Mesenchymal stem cell (in vitro differentiated cells and primary cell): Measurements from ENCODE around the gene WDR72.
"Not testable (repeated sequence)": the region's sequence is repeated elsewhere in the genome, so short reads cannot be mapped to it uniquely, and the experiment has no call there.

Experiments used
- DNase-seq: peaks from one replicate; pipeline ENCODE4 v3.0.0-alpha.2; 2013
- H2AFZ ChIP-seq: one replicate; pipeline ENCODE4 v1.6.1; 2013; ENCODE audit warnings: low read depth, mild to moderate bottlenecking, control low read depth, inconsistent platforms, low read length, moderate library complexity
- H2AK5ac ChIP-seq: 2 replicates; pipeline ENCODE4 v1.6.1; 2013; ENCODE audit warnings: low read length, moderate library complexity, mild to moderate bottlenecking, inconsistent platforms; ENCODE audit not compliant: severe bottlenecking
- H2BK120ac ChIP-seq: one replicate; pipeline ENCODE4 v1.6.1; 2013; ENCODE audit warnings: low read depth, mild to moderate bottlenecking, inconsistent platforms, low read length, moderate library complexity
- H2BK12ac ChIP-seq, 2 experiments: one replicate each; pipeline ENCODE4 v1.6.1; 2013; ENCODE audit warnings: inconsistent platforms in 2 of 2, low read length in 2 of 2, mild to moderate bottlenecking in 2 of 2, moderate library complexity in 2 of 2, control low read depth in 1 of 2
- H2BK15ac ChIP-seq: one replicate; pipeline ENCODE4 v1.6.1; 2013; ENCODE audit warnings: mild to moderate bottlenecking, low read depth, inconsistent platforms; ENCODE audit not compliant: poor library complexity, severe bottlenecking
- H2BK5ac ChIP-seq: 2 replicates; pipeline ENCODE4 v1.6.1; 2013; ENCODE audit warnings: low read depth, mild to moderate bottlenecking, low read length, control low read depth, inconsistent platforms; ENCODE audit not compliant: poor library complexity, severe bottlenecking
- H3K14ac ChIP-seq, 2 experiments: one replicate each; pipeline ENCODE4 v1.6.1; 2013; ENCODE audit warnings: inconsistent platforms in 2 of 2, low read length in 2 of 2, control low read depth in 1 of 2, mild to moderate bottlenecking in 1 of 2, moderate library complexity in 1 of 2
- H3K18ac ChIP-seq, 2 experiments: one replicate each; pipeline ENCODE4 v1.6.1; 2013; ENCODE audit warnings: inconsistent platforms in 2 of 2, low read length in 2 of 2, control low read depth in 1 of 2, low read depth in 1 of 2, mild to moderate bottlenecking in 1 of 2
- H3K23ac ChIP-seq, 2 experiments: one replicate each; pipeline ENCODE4 v1.6.1; 2013; ENCODE audit warnings: inconsistent platforms in 2 of 2, low read length in 2 of 2, mild to moderate bottlenecking in 2 of 2, moderate library complexity in 2 of 2, control low read depth in 1 of 2
- H3K27ac ChIP-seq: 2 replicates; pipeline ENCODE4 v1.5.1; 2013; ENCODE audit warnings: mild to moderate bottlenecking, moderate library complexity, low read length, control low read depth, inconsistent platforms; ENCODE audit not compliant: poor library complexity, severe bottlenecking
- H3K27me3 ChIP-seq, 2 experiments: 2 replicates each; pipeline versions ENCODE4 v1.6.1 to v1.7.0; 2013; ENCODE audit warnings: low read length in 2 of 2, mild to moderate bottlenecking in 2 of 2, moderate library complexity in 2 of 2, control low read depth in 1 of 2, inconsistent platforms in 1 of 2; ENCODE audit not compliant: control insufficient read depth in 1 of 2, insufficient read depth in 1 of 2
- H3K36me3 ChIP-seq, 2 experiments: 2 replicates each; pipeline versions ENCODE4 v1.6.1 to v1.7.0; 2013; ENCODE audit warnings: low read length in 2 of 2, control low read depth in 1 of 2, inconsistent platforms in 1 of 2, low read depth in 1 of 2, mild to moderate bottlenecking in 1 of 2; ENCODE audit not compliant: insufficient read depth in 2 of 2, control insufficient read depth in 1 of 2
- H3K4ac ChIP-seq, 2 experiments: one replicate each; pipeline ENCODE4 v1.6.1; 2013; ENCODE audit warnings: inconsistent platforms in 2 of 2, low read length in 2 of 2, mild to moderate bottlenecking in 2 of 2, moderate library complexity in 2 of 2, control low read depth in 1 of 2, low read depth in 1 of 2
- H3K4me1 ChIP-seq: 2 replicates; pipeline ENCODE4 v1.6.1; 2013; ENCODE audit warnings: low read depth, low read length, control low read depth; ENCODE audit not compliant: control insufficient read depth, insufficient read depth
- H3K4me2 ChIP-seq: 2 replicates; pipeline ENCODE4 v1.6.1; 2013; ENCODE audit warnings: low read length, mild to moderate bottlenecking, inconsistent platforms; ENCODE audit not compliant: poor library complexity, severe bottlenecking
- H3K4me3 ChIP-seq, 2 experiments: 2 replicates each; pipeline versions ENCODE4 v1.5.1 to v1.7.0; 2013; ENCODE audit warnings: low read length in 2 of 2, mild to moderate bottlenecking in 2 of 2, control low read depth in 1 of 2, low read depth in 1 of 2; ENCODE audit not compliant: insufficient read depth in 1 of 2
- H3K79me1 ChIP-seq: replicated peaks from 2 replicates; pipeline ENCODE4 v1.6.1; 2013; ENCODE audit warnings: mild to moderate bottlenecking, control low read depth, low read length, inconsistent platforms; ENCODE audit not compliant: poor library complexity, severe bottlenecking
- H3K9ac ChIP-seq: 2 replicates; pipeline ENCODE4 v1.7.0; 2013; ENCODE audit warnings: mild to moderate bottlenecking, low read length, moderate library complexity
- H3K9me3 ChIP-seq: 2 replicates; pipeline ENCODE4 v1.7.0; 2013; ENCODE audit warnings: mild to moderate bottlenecking, low read length; ENCODE audit not compliant: control insufficient read depth
- H4K8ac ChIP-seq: one replicate; pipeline ENCODE4 v1.6.1; 2013; ENCODE audit warnings: inconsistent platforms, mild to moderate bottlenecking, low read length, moderate library complexity
- H4K91ac ChIP-seq: one replicate; pipeline ENCODE4 v1.6.1; 2013; ENCODE audit warnings: mild to moderate bottlenecking, low read length, inconsistent platforms
- WGBS: methylation state at CpG from one replicate; pipeline ENCODE4 v1.1.7; 2013; ENCODE audit warnings: mixed read lengths; 5-methylcytosine and 5-hydroxymethylcytosine counted together

WDR72 gene

DNA sequence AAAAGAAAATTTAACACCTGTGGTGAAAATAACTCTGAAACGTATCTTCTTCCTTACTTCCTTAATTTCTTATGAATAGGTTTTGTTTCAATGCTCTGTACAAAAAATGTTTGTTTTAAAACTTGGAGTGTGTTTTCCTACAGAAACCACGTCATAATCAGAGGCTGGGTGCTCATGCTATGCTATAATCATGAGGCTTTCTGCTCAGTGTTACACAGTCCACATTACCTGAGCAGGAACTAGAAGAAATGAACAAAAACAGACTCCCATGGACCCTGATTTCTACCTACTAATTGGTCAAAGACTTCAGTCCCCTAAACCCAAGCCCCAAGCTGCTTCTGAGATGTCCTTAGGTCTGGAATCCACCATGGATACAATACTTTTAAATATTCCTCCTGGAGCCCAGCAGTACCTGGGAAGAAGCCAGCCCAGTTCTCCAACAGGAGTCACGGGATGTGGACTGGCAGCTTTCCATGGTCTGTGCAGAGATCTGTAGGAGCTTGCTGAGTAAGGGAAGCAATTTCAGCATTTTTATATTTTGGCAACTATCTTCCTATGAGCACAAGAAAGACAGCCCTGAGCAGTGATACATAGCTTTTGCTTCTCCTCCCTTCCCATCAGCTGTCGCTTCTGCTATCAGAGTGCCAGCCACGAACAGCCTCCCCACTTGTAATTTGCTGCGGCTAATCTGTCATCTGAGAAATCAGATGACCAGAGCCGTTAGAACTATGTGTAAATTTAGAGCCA is 65.6 kb downstream of the WDR72 start:
- DNase-seq: no peak
- Histone ChIP-seq H2BK5ac (no peak overlapping the region), H3K79me1 (peaks cover 27% of the 10 kb centered on the region), H3K18ac (no peak overlapping the region), H3K4me2 (no peak overlapping the region), H4K8ac (no peak overlapping the region), H3K27me3 (no peaks in the 10 kb centered on the region), H3K9me3 (no peaks in the 10 kb centered on the region), H2AFZ (no peak overlapping the region), H2BK12ac (no peak overlapping the region), H3K9ac (no peak overlapping the region), H3K23ac (no peak overlapping the region), H2BK15ac (no peak overlapping the region), H4K91ac (no peak overlapping the region), H3K4ac (no peak overlapping the region), H3K4me3 (no peak overlapping the region), H3K36me3 (peaks cover 0 to 10% of the 10 kb centered on the region in 2 experiments), H2BK120ac (no peak overlapping the region), H3K14ac (no peak overlapping the region), H2AK5ac (peak overlapping the region; percentile 38), H3K4me1 (peaks cover 3% of the 10 kb centered on the region), H3K27ac (peak overlapping the region; percentile 40)
- WGBS: 22% methylated on average over 5 of the region's 7 CpGs

DNA sequence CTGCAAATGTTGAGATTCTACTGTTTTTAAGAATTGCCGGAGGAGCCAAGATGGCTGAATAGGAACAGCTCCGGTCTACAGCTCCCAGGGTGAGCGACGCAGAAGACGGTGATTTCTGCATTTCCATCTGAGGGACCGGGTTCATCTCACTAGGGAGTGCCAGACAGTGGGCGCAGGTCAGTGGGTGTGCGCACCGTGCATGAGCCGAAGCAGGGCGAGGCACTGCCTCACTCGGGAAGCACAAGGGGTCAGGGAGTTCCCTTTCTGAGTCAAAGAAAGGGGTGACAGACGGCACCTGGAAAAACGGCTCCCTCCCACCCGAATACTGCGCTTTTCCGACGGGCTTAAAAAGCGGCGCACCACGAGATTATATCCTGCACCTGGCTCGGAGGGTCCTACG is 75.3 kb downstream of the WDR72 start:
- H2BK120ac ChIP-seq, H3K4me2 ChIP-seq: not testable (repeated sequence)

DNA sequence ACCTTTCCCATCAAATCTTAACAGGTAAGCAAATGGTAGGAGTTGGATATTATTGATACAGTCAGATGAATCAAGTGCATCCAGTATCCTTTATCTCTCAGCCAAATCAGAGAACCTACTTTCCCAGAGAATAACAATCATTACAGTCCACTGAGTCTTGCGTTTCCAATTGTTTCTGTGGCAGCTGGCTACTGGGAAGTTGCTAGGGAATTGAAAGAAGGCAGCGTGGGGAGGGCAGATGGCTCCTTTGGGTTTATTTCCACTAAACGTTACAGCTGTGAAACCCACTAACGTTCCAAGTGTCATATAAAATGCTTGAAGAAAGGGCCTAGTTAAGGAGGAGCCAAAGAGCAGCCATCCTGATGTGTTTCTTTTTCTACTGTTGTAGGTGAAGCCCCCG is 78.4 kb downstream of the WDR72 start:
- no peak overlapping the region for H3K4me2 ChIP-seq
- H4K8ac ChIP-seq: no peak overlapping the region
- no peak overlapping the region for H3K9ac ChIP-seq
- no peaks in the 10 kb centered on the region for H3K9me3 ChIP-seq
- no peak overlapping the region for H4K91ac ChIP-seq
- H3K23ac ChIP-seq: no peak overlapping the region
- H3K27me3 ChIP-seq: no peaks in the 10 kb centered on the region
- peaks cover 17% of the 10 kb centered on the region for H3K79me1 ChIP-seq
- DNase-seq: no peak
- H3K4me1 ChIP-seq: peaks cover 2% of the 10 kb centered on the region
- no peak overlapping the region for H2BK120ac ChIP-seq
- 65% methylated on average over 5 of the region's 5 CpGs for WGBS
- H2BK15ac ChIP-seq: no peak overlapping the region
- no peak overlapping the region for H3K4ac ChIP-seq
- H2AFZ ChIP-seq: no peak overlapping the region
- H3K18ac ChIP-seq: no peak overlapping the region
- H3K4me3 ChIP-seq: no peak overlapping the region
- H3K27ac ChIP-seq: no peak overlapping the region
- H2BK5ac ChIP-seq: no peak overlapping the region
- peak overlapping the region; percentile 35 for H2AK5ac ChIP-seq
- H2BK12ac ChIP-seq: no peak overlapping the region
- H3K36me3 ChIP-seq: no peaks in the 10 kb centered on the region
- H3K14ac ChIP-seq: no peak overlapping the region

More for the DNA sequence above, 75.3 kb downstream of the WDR72 start:
- H4K8ac ChIP-seq, H3K9me3 ChIP-seq, H3K9ac ChIP-seq, H3K36me3 ChIP-seq, H3K4ac ChIP-seq, DNase-seq, H3K27ac ChIP-seq, H3K23ac ChIP-seq, H3K18ac ChIP-seq, H2AFZ ChIP-seq, H3K14ac ChIP-seq, H3K4me3 ChIP-seq, H3K79me1 ChIP-seq, H3K4me1 ChIP-seq, H4K91ac ChIP-seq, H2BK15ac ChIP-seq, H2BK12ac ChIP-seq, H2AK5ac ChIP-seq, H2BK5ac ChIP-seq, H3K27me3 ChIP-seq: not testable (repeated sequence)
- 90% methylated on average over 19 of the region's 23 CpGs for WGBS

DNA sequence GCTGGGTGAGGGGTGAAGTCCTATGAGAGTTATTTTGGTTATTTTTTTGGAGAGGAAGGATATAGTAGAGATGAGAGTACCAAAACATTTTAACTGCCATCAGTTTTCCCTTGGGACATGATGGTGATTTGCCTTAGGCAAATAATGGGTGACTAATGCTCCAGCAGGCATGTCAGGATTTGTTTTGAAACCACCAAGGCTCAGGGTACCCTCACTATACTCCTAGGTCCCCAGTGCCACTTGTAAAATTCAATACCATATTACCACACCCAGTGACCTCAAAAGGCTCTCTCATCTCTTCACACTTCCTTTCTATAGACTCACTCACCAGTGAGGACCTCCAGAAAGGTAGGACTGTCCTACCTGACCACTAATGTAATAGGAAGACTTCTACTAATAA is 83.6 kb downstream of the WDR72 start:
- Histone ChIP-seq H2AFZ (no peak overlapping the region), H3K4me3 (no peak overlapping the region), H3K9ac (no peak overlapping the region), H3K4me2 (no peak overlapping the region), H3K27ac (no peak overlapping the region), H2BK120ac (no peak overlapping the region), H3K4ac (no peak overlapping the region), H3K14ac (no peak overlapping the region), H4K8ac (no peak overlapping the region), H4K91ac (no peak overlapping the region), H2AK5ac (no peak overlapping the region), H3K36me3 (peaks cover 0 to 2% of the 10 kb centered on the region in 2 experiments), H2BK12ac (no peak overlapping the region), H3K79me1 (peaks cover 21% of the 10 kb centered on the region), H2BK15ac (no peak overlapping the region), H3K9me3 (no peaks in the 10 kb centered on the region), H3K18ac (no peak overlapping the region), H3K27me3 (no peaks in the 10 kb centered on the region), H3K4me1 (peaks cover 4% of the 10 kb centered on the region), H2BK5ac (no peak overlapping the region), H3K23ac (no peak overlapping the region)
- no peak for DNase-seq
